Measurements from ENCODE around the gene FBLN2.

FBLN2 gene

GRCh38 chr3:13661121-13661520 lies 112.2 kb downstream of the FBLN2 start:
- DNase-seq (ENCODE audit: low read depth, low spot score), result no peak

GRCh38 chr3:13662238-13662847 lies 113.4 kb downstream of the FBLN2 start:
- DNase-seq (ENCODE audit: low read depth, low spot score), result no peak

GRCh38 chr3:13663781-13664535 lies 115.0 kb downstream of the FBLN2 start:
- no peak for DNase-seq (ENCODE audit: low read depth, low spot score)

GRCh38 chr3:13665582-13666226 lies 116.8 kb downstream of the FBLN2 start:
- DNase-seq (ENCODE audit: low read depth, low spot score), result no peak

GRCh38 chr3:13666227-13666619 lies 117.3 kb downstream of the FBLN2 start:
- no peak for DNase-seq (ENCODE audit: low read depth, low spot score)

GRCh38 chr3:13666781-13667709 lies 118.1 kb downstream of the FBLN2 start:
- DNase-seq (ENCODE audit: low read depth, low spot score), result no peak

- no peak for DNase-seq (ENCODE audit: low read depth, low spot score)
Measured at GRCh38 chr3:13668136-13668535, 119.2 kb downstream of the FBLN2 start.

- DNase-seq (ENCODE audit: low read depth, low spot score), result no peak
Measured at GRCh38 chr3:13669457-13669856, 120.5 kb downstream of the FBLN2 start.

- no peak for DNase-seq (ENCODE audit: low read depth, low spot score)
Measured at GRCh38 chr3:13670292-13670691, 121.4 kb downstream of the FBLN2 start.

GRCh38 chr3:13671482-13672233 lies 122.7 kb downstream of the FBLN2 start:
- DNase-seq (ENCODE audit: low read depth, low spot score), result no peak

- no peak for DNase-seq (ENCODE audit: low read depth, low spot score)
Measured at GRCh38 chr3:13673207-13673606, 124.3 kb downstream of the FBLN2 start.

- no peak for DNase-seq (ENCODE audit: low read depth, low spot score)
Measured at GRCh38 chr3:13674538-13675185, 125.7 kb downstream of the FBLN2 start.

GRCh38 chr3:13676356-13677017 lies 127.6 kb downstream of the FBLN2 start:
- no peak for DNase-seq (ENCODE audit: low read depth, low spot score)

- DNase-seq (ENCODE audit: low read depth, low spot score), result no peak
Measured at GRCh38 chr3:13677272-13677671, 128.3 kb downstream of the FBLN2 start.

GRCh38 chr3:13681931-13682330 lies 133.0 kb downstream of the FBLN2 start:
- no peak for DNase-seq (ENCODE audit: low read depth, low spot score)

- no peak for DNase-seq (ENCODE audit: low read depth, low spot score)
Measured at GRCh38 chr3:13682331-13683013, 133.5 kb downstream of the FBLN2 start.

- DNase-seq (ENCODE audit: low read depth, low spot score), result no peak
Measured at GRCh38 chr3:13683288-13683687, 134.4 kb downstream of the FBLN2 start.

- DNase-seq (ENCODE audit: low read depth, low spot score), result no peak
Measured at GRCh38 chr3:13683772-13684171, 134.8 kb downstream of the FBLN2 start.

- no peak for DNase-seq (ENCODE audit: low read depth, low spot score)
Measured at GRCh38 chr3:13684350-13684749, 135.4 kb downstream of the FBLN2 start.

Data from activated CD4-positive, CD25-positive, alpha-beta regulatory T cell treated with anti-CD3 and anti-CD28 coated beads, Interleukin-2, amount 50 U/mL, for 16 hours (primary cell).